Ovary (tissue), 9 donors: Measurements from ENCODE around the gene CCDC188. TPM values are rescaled to one million over a fixed set of nuclear protein-coding genes. Genes with fewer than 3 reads are reported as not detected.

Experiments used
- DNase-seq, 5 donors: peaks; one replicate each; pipeline ENCODE4 v3.0.0-alpha.2; 2019 to 2020
- H3K27ac ChIP-seq, 2 donors: fragments of 200-600 bp; one replicate each; pipeline versions ENCODE4 v1.5.1 to v1.8.0; 2019 to 2022
- H3K27me3 ChIP-seq: fragments of 200-600 bp; one replicate; pipeline ENCODE4 v1.8.0; 2022
- H3K36me3 ChIP-seq: fragments of 200-600 bp; sonication (generic); one replicate; pipeline ENCODE4 v1.5.1; 2019
- H3K4me1 ChIP-seq: one replicate; pipeline ENCODE4 v1.8.1; 2013; ENCODE audit warnings: mild to moderate bottlenecking, moderate library complexity; ENCODE audit not compliant: insufficient read depth
- H3K4me3 ChIP-seq: fragments of 200-600 bp; sonication (generic); one replicate; pipeline ENCODE4 v1.5.1; 2017
- H3K9me3 ChIP-seq, 2 donors: fragments of 200-600 bp in 1 of 2; sonication (generic) in 1 of 2; one replicate each; pipeline versions ENCODE4 v1.5.1 to v1.8.1; 2013 to 2019; ENCODE audit warnings: mild to moderate bottlenecking in 1 of 2, moderate library complexity in 1 of 2
- EP300 ChIP-seq: sonication (generic); formaldehyde crosslinking; IDR thresholded peaks from one replicate; pipeline ENCODE4 v1.6.1; 2017; ENCODE audit warnings: antibody characterized with exemption
- POLR2A ChIP-seq: fragments of 450-650 bp; IDR thresholded peaks from one replicate; pipeline ENCODE4 v1.6.1; 2017; ENCODE audit warnings: antibody characterized with exemption, mild to moderate bottlenecking, moderate library complexity
- WGBS, 3 donors: extraction: QIAGEN DNeasy Blood & Tissue Kit in 1 of 3; methylation state at CpG; one replicate each; pipeline versions ENCODE4 v1.1.5 to v1.1.7; 2013 to 2017; 5-methylcytosine and 5-hydroxymethylcytosine counted together
- intact Hi-C, 4 donors: fragments of 100-400 bp; cut with DNase I; formaldehyde crosslinking; loops; one replicate each; pipeline versions ENCODE4 v1.11.0 to v1.15.1; 2022 to 2023
- polyA plus RNA-seq, 2 donors: library from polyadenylated mRNA; stranded (reverse); fragments of 200-250 nt in 1 of 2; fragments of 350-450 nt in 1 of 2; fragmentation: Illumina TruSeq in 1 of 2; extraction: RNeasy Lipid Tissue Mini Kit (QIAGEN cat#74804) in 1 of 2; gene quantifications; one replicate each; pipeline ENCODE4 v1.2.3, GENCODE V29; 2013 to 2014
- total RNA-seq, 7 donors: library from RNA; depleted of rRNA in 2 of 7; stranded (reverse); fragments of >200 nt in 2 of 7; fragmentation: NEBNext Ultra II Directional in 3 of 7; extraction: Animal tissue kit (Norgen Biotek cat#: 25700) in 3 of 7; gene quantifications; one replicate each; pipeline versions ENCODE4 v1.1.0 to v1.2.4, GENCODE V29; 2016 to 2023
- TF ChIP-seq, protein P1 (sequence below), 3 donors: fragments of 450-650 bp in 2 of 3; fragments of 200-600 bp in 1 of 3; IDR thresholded peaks; one replicate each; pipeline versions ENCODE4 v1.5.1 to v1.8.0; 2016 to 2022; ENCODE audit warnings: antibody characterized with exemption in 3 of 3, mild to moderate bottlenecking in 1 of 3
- donor health status: DM: no; HTN: no; CAD: no; lungs with moderate emphysema.
- donor health status: DM: no; HTN: no; CAD: no.
- donor health status: Bipolar disorder and iron deficiency.
- donor health status: DM: yes; HTN: yes; CAD: no.
- donor health status: DM: no; HTN: no; CAD: no.
- donor health status: DM: yes; HTN: yes; CAD: no.

The CCDC188 gene
- total and polyA plus RNA-seq, 9 donors = 0.27 to 1.1 (median 0.42) TPM; not detected in 1

DNA sequence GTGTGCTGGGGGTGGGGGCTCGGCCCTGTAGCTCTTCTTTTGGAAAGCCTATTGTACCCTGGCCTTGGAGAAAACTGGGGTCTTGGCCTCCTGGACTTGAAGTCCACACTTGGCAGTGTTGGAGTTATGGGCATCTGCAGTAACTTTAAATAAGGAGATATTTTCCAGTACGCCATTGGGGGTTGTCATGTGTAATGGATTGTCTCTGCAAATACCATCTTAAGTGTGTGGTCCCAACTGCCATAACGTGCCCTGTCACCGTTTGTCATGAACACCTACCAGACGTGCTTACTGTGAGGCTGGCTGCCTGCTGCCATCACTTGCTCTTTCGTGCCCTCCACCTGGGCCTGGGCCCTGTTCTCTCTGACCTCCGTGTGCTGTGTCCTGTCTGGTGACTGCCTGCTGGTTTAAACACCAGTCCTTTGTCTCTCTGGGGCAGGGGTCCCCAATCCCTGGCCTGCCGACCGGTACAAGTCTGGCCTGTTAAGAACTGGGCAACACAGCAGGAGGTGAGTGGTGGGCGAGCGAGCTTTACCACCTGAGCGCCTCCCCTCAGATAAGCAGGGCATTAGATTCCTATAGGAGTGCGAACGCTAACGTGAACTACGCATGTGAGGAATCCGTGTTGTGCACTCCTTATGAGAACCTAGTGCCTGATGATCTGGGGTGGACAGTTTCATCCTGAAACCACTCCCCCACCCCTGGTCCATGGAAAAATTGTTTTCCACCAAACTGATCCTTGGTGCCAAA is 22.8 kb downstream of the CCDC188 start:
- Histone ChIP-seq H3K27ac (no peak overlapping the region), H3K9me3 (no peaks in the 10 kb centered on the region), H3K27me3 (no peaks in the 10 kb centered on the region), H3K4me3 (no peak overlapping the region), H3K4me1 (peaks cover 5% of the 10 kb centered on the region), H3K36me3 (no peaks in the 10 kb centered on the region)
- DNase-seq = no peak
- TF ChIP-seq, protein P1, sequence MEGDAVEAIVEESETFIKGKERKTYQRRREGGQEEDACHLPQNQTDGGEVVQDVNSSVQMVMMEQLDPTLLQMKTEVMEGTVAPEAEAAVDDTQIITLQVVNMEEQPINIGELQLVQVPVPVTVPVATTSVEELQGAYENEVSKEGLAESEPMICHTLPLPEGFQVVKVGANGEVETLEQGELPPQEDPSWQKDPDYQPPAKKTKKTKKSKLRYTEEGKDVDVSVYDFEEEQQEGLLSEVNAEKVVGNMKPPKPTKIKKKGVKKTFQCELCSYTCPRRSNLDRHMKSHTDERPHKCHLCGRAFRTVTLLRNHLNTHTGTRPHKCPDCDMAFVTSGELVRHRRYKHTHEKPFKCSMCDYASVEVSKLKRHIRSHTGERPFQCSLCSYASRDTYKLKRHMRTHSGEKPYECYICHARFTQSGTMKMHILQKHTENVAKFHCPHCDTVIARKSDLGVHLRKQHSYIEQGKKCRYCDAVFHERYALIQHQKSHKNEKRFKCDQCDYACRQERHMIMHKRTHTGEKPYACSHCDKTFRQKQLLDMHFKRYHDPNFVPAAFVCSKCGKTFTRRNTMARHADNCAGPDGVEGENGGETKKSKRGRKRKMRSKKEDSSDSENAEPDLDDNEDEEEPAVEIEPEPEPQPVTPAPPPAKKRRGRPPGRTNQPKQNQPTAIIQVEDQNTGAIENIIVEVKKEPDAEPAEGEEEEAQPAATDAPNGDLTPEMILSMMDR (IDR thresholded peaks at IDR 0.05) = no peak
- TF ChIP-seq POLR2A (no peak), EP300 (no peak)
- intact Hi-C loops = loop anchor here in 1 of 4 donors (10.0 kb wide), 1 partner anchor 153 kb away; no protein-coding TSS in a partner anchor
- WGBS, 3 donors = 65 to 76% (median 65%) methylated on average over 17 of the region's 17 CpGs

DNA sequence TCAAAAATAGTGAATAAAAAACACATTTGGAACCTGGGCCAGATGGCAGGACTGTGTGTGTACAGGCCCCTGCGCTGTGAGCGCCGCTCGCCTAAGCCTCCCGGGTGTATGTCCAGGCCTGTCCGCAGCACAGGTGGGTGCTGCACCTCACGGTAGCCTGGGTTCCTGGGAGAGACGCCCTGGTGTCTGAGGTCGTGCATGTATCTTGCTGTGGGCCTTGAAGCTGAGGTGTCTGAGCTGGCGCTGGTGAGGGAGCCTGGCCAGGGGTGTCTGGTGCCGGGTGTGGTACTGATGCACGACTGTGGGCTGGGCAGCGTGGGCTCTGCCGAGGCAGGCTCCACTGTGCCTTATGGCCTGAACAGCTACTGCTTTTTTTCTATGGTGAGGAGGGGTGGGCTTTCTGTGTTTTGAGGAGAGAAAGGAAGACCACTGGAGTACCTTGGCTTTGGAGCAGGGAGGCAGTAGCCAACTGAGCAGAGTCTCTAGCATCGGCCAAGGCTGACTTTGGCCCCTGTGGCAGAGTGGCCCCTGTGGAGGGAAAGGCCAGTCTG is 23.5 kb downstream of the CCDC188 start:
- Histone ChIP-seq H3K4me1 (peaks cover 2% of the 10 kb centered on the region), H3K9me3 (no peaks in the 10 kb centered on the region), H3K4me3 (no peak overlapping the region), H3K27me3 (no peaks in the 10 kb centered on the region), H3K36me3 (no peaks in the 10 kb centered on the region), H3K27ac (no peak overlapping the region)
- no peak for DNase-seq
- intact Hi-C loops = loop anchor here in 1 of 4 donors (10.0 kb wide), 1 partner anchor 153 kb away; no protein-coding TSS in a partner anchor
- WGBS, 3 donors = 75 to 80% (median 77%) methylated on average over 15 of the region's 15 CpGs
- TF ChIP-seq, protein P1 (IDR thresholded peaks at IDR 0.05) = no peak

DNA sequence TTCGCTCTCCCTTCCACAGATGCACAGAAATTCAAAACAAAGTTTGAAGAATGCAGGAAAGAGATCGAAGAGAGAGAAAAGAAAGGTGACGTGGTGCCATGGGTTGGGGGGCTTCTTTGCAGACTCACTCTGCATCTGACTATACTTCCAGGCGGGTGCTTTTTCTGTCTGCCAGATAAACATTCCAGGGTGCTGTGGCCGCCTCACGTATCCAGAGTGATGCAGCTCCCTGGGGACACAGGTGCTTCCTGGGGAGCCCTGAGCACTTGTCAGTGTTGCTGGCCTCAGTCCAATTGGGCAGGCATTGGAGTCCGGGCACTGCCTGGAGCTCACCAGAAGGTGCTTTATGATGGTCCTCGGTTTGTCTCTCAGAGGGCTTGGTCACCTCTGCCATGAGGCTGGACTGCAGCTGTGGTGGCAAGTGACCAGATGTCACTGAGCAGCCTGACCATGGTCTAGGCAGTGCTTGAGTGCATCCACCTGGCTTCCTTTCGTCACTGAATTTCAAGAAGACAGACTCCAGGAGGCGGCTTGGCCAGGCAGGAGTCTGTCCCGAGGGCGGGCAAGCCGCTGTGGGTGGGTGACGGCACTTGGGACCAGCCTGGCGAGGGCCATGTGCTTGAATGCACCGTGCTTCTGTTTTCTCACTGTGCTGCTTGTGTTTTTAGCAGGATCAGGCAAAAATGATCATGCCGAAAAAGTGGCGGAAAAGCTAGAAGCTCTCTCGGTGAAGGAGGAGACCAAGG is 24.4 kb downstream of the CCDC188 start:
- 78 to 81% (median 79%) methylated on average over 19 of the region's 19 CpGs for WGBS, 3 donors
- intact Hi-C loops = loop anchor here in 1 of 4 donors (10.0 kb wide), 1 partner anchor 152 kb away; no protein-coding TSS in a partner anchor
- no peak overlapping the region for H3K4me3 ChIP-seq
- TF ChIP-seq POLR2A (no peak), EP300 (no peak)
- TF ChIP-seq, protein P1 (IDR thresholded peaks at IDR 0.05) = no peak
- H3K9me3 ChIP-seq = no peaks in the 10 kb centered on the region
- H3K27ac ChIP-seq = no peak overlapping the region
- no peaks in the 10 kb centered on the region for H3K27me3 ChIP-seq
- DNase-seq = no peak
- no peaks in the 10 kb centered on the region for H3K36me3 ChIP-seq
- peaks cover 2% of the 10 kb centered on the region for H3K4me1 ChIP-seq
